RWPE2 (cell line): ENCODE data around the gene ARL3.

Experiments used
- ATAC-seq: fragments of 200-7000 bp; cut with Tn5 transposase; 3 replicates; pipeline ENCODE4 v1.9.1; 2021; ENCODE audit warnings: low read depth
- DNase-seq: peaks from one replicate; pipeline ENCODE4 v3.0.0-alpha.2; 2020; ENCODE audit warnings: low spot score
- H3K27ac ChIP-seq: fragments of 450-650 bp; 2 replicates; pipeline ENCODE4 v1.5.1; 2017; ENCODE audit warnings: mild to moderate bottlenecking; ENCODE audit not compliant: poor library complexity, severe bottlenecking
- H3K27me3 ChIP-seq: fragments of 250-450 bp; sonication (Bioruptor Pico); 2 replicates; pipeline ENCODE4 v1.5.1; 2021; ENCODE audit warnings: mild to moderate bottlenecking, moderate library complexity; ENCODE audit not compliant: insufficient read depth, poor library complexity, severe bottlenecking
- H3K36me3 ChIP-seq: fragments of 250-450 bp; sonication (Bioruptor Pico); 2 replicates; pipeline ENCODE4 v1.5.1; 2020; ENCODE audit warnings: low read depth, mild to moderate bottlenecking, moderate library complexity
- H3K4me1 ChIP-seq: fragments of 250-450 bp; sonication (Bioruptor Pico); 2 replicates; pipeline ENCODE4 v1.5.1; 2021; ENCODE audit warnings: mild to moderate bottlenecking, moderate library complexity; ENCODE audit not compliant: insufficient read depth, poor library complexity, severe bottlenecking
- H3K4me3 ChIP-seq: fragments of 250-450 bp; sonication (Bioruptor Pico); 2 replicates; pipeline ENCODE4 v1.5.1; 2021; ENCODE audit warnings: mild to moderate bottlenecking, moderate library complexity; ENCODE audit not compliant: severe bottlenecking
- H3K9me3 ChIP-seq: fragments of 250-450 bp; sonication (Bioruptor Pico); 2 replicates; pipeline ENCODE4 v1.5.1; 2021; ENCODE audit warnings: mild to moderate bottlenecking, moderate library complexity; ENCODE audit not compliant: severe bottlenecking
- CTCF ChIP-seq: fragments of 450-650 bp; IDR thresholded peaks from one replicate; pipeline ENCODE4 v1.5.1; 2017; ENCODE audit warnings: mild to moderate bottlenecking, moderate library complexity; ENCODE audit not compliant: poor library complexity, severe bottlenecking

Gene ARL3

GRCh38 chr10:102679596-102679995, 34.6 kb downstream of the ARL3 start:
- TF ChIP-seq CTCF, result no peak
- no peaks in the 10 kb centered on the region for H3K27me3 ChIP-seq
- H3K9me3 ChIP-seq, result no peaks in the 10 kb centered on the region
- peaks cover 14% of the 10 kb centered on the region for H3K4me1 ChIP-seq
- no peak overlapping the region for H3K4me3 ChIP-seq
- peaks cover 4% of the 10 kb centered on the region; the same call in 1 of the 2 replicates for H3K36me3 ChIP-seq
- H3K27ac ChIP-seq, result no peak overlapping the region
- no peak for DNase-seq
- ATAC-seq, result no peak

GRCh38 chr10:102678842-102679289, 35.3 kb downstream of the ARL3 start:
- peak; percentile 79 for TF ChIP-seq CTCF
- no peak overlapping the region for H3K4me3 ChIP-seq
- no peak overlapping the region for H3K27ac ChIP-seq

GRCh38 chr10:102678068-102678400, 36.2 kb downstream of the ARL3 start:
- Histone ChIP-seq H3K9me3 (no peaks in the 10 kb centered on the region), H3K36me3 (no peaks in the 10 kb centered on the region; the same call in 1 of the 2 replicates), H3K4me3 (no peak overlapping the region), H3K27me3 (no peaks in the 10 kb centered on the region), H3K4me1 (peaks cover 27% of the 10 kb centered on the region), H3K27ac (no peak overlapping the region)
- no peak for TF ChIP-seq CTCF
- peak; percentile 23 for DNase-seq
- ATAC-seq, result no peak

More at GRCh38 chr10:102678842-102679289, 35.3 kb downstream of the ARL3 start:
- ATAC-seq, result peak; percentile 62
- Histone ChIP-seq H3K4me1 (peaks cover 21% of the 10 kb centered on the region), H3K27me3 (no peaks in the 10 kb centered on the region), H3K36me3 (no peaks in the 10 kb centered on the region; the same call in 1 of the 2 replicates), H3K9me3 (no peaks in the 10 kb centered on the region)
- no peak for DNase-seq

GRCh38 chr10:102677331-102678067, 36.7 kb downstream of the ARL3 start:
- H3K9me3 ChIP-seq, result no peaks in the 10 kb centered on the region
- DNase-seq (no peak), ATAC-seq (no peak)
- H3K27me3 ChIP-seq, result no peaks in the 10 kb centered on the region
- no peak overlapping the region for H3K4me3 ChIP-seq
- H3K36me3 ChIP-seq, result no peaks in the 10 kb centered on the region; the same call in 1 of the 2 replicates
- TF ChIP-seq CTCF, result no peak
- peaks cover 27% of the 10 kb centered on the region for H3K4me1 ChIP-seq
- H3K27ac ChIP-seq, result no peak overlapping the region
